ENCODE data around the gene HNF4A. TPM values are rescaled to one million over a fixed set of nuclear protein-coding genes. Genes with fewer than 3 reads are reported as not detected.

HNF4A gene
- 14.3 to 16.7 TPM (median 15.4 TPM) in 5 replicates for total RNA-seq (2022; extraction: Qiagen RNA extraction; ENCODE audit: low read depth)

DNA sequence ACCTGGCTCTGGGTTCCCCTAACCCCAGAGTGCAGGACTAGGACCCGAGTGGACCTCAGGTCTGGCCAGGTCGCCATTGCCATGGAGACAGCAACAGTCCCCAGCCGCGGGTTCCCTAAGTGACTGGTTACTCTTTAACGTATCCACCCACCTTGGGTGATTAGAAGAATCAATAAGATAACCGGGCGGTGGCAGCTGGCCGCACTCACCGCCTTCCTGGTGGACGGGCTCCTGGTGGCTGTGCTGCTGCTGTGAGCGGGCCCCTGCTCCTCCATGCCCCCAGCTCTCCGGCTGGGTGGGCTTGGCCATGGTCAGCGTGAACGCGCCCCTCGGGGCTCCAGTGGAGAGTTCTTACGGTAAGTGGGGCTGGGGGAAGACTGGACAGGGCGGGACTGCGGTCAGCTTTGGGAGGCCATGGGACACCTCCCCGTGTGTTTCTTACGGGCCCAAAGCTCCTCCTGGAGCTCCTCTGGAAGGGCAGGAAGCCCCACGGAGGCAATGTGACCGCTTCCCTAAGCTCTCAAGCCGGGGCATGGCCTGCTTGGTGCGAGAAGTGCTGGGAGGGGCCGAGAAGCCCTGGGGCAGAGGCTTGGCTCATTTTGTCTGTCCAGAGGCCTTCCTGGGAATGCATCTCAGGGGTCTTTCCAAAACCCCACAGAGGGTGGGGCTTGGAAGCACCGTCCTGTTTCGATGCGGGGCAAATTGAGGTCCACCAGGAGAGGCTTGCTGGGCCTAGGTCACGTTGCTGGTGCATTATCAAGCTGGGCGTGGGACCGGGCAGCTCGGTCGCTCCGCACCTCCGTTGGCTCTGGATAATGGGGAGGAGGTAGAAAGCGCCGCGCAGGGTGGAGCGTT lies at the start of gene HNF4A:
Gene HNF4A, plus strand, starts transcription at position 202 of the 855 bp plus-strand sequence. Its CDS starts 106 bp downstream, at position 308.

DNA sequence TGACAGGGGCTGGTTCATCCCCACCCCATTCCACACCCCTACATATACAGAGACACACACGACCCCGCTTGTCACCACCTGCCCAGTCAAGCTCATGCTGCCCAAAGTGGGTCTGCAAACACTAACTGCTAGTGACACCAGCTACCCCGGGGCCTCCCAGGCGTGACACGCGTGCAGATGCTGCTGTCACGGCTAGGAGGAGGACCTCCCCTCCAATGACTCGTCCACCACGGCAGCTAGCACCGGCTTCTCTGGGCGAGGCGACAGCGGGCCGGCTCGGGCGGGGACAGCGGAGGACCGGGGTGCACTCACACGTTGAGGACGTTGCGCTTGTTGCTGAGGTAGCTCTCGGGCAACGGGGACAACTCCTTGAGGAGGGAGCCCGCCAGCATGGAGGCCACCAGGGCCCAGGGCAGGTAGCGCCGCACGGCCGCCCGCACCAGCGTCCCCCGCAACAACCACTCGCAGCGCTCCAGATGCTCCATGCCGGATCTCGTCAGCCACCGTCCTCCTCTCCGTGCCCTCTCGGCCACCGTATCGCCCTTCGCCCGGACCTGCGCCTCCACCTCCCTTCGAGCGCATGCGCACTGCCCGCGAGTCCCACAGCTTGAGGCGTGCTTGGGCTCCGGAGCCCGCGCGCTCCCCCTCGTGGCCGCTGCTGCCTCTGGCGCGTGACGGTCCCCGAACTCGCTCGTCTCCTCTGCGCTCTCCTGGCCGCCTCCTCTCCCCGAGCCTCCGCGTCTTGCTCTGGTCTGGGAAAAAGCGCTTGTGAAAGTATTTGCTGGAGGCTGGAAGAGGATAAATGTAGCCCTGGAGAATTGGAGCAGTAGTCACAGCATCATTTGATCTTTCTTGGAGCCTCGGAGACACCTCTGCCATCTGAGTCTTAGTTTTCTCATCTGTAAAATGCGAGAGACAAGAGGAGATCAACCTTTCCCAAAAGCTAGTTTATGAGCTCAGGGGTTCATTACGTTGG lies 44.5 kb upstream of the HNF4A start, which contains the start of gene FITM2:
Gene FITM2, minus strand, starts transcription at position 539 of the 976 bp plus-strand sequence. Its CDS starts 54 bp downstream, at position 485.

DNA sequence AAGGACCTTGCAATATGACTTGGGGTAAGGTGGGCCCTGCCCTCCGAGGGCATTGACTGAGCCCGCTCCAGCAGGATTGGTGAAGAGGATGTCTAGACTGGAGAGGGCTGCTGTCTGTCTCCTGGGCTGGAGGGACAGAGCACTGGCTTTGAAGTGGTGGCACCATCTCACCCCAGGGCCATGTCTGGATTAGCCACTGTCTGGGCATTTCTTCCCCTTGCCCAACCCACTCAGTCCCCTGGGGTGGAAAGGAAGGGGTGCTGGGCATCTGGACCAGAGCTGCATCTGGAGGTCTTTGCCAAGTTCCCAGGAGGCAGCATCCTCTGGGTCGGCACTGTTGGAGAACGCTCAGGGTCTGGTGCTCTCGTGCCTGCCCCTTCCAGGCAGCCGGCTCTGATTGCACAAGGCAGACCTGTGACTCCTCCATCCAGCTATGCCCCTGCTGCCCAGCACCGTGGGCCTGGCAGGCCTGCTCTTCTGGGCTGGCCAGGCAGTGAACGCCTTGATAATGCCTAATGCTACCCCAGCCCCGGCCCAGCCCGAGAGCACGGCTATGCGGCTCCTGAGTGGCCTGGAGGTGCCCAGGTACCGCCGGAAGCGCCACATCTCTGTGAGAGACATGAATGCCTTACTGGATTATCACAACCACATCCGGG lies 18.6 kb upstream of the HNF4A start, which contains the start of gene R3HDML:
Gene R3HDML, plus strand, starts transcription at position 319 of the 656 bp plus-strand sequence. Its CDS starts 115 bp downstream, at position 434.

DNA sequence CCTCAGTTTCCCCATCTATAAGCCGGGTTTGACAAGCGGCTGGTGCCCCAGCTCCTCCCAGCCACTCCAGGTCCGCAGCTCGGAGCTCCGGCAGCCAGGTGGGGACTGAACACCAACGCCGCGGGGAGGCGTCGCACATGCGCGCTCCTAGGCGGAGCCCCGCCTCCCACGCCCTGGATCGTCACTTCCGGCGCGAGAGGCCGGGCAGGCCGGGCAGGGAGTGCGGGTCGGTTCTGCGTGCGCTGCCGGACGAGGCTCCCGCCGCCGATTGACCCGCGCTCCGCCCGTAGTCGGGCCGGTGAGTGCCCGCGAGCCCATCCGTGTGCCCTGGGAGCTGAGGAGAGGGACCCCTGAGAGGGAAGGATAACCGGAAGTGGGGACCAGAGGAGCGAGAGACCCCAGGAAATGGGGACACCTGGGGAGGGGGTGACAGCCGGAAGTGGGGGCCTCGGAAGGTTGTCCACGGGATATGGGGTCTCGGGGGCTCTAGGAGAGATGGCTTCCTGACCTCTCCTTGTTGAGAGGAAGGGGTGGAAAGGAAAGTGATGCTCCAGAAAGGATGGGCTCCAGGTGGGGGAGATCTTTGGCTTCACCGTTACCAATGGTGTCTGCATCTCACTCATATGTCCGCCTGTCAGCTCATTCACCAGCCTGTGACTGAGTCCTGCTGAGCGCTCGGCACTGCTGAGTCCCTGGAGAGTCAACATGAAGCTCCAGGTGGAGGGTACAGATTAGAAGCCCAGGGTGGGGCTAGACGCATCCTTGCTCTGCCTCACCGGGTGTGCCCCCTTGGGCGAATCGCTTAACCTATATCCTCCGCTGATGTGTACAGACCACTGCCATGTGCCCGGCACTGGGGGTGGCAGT lies 120.4 kb downstream of the HNF4A start, which contains the start of gene TTPAL:
Gene TTPAL, plus strand, starts transcription at position 181 of the 867 bp plus-strand sequence. CDS start 4,126 bp downstream, outside the sequence.

Other genes starting within 250 kb of the HNF4A start
- gene JPH2, start 168.5 kb upstream of the HNF4A start, total RNA-seq (2022; extraction: Qiagen RNA extraction; ENCODE audit: low read depth) = 0.77 to 1.2 TPM (median 1.1 TPM) in 5 replicates
- 49.0 to 58.2 TPM (median 56.7 TPM) in 5 replicates for gene OSER1, start 144.9 kb upstream of the HNF4A start, total RNA-seq (2022; extraction: Qiagen RNA extraction; ENCODE audit: low read depth)
- not detected in 5 replicates for gene GDAP1L1, start 108.4 kb upstream of the HNF4A start, total RNA-seq (2022; extraction: Qiagen RNA extraction; ENCODE audit: low read depth)
- gene FITM2, start 44.5 kb upstream of the HNF4A start, total RNA-seq (2022; extraction: Qiagen RNA extraction; ENCODE audit: low read depth) = 7.5 to 9.1 TPM (median 8.2 TPM) in 5 replicates
- gene R3HDML, start 18.7 kb upstream of the HNF4A start, total RNA-seq (2022; extraction: Qiagen RNA extraction; ENCODE audit: low read depth) = 0.13 to 0.55 TPM (median 0.23 TPM) in 5 replicates
- gene TTPAL, start 120.2 kb downstream of the HNF4A start, total RNA-seq (2022; extraction: Qiagen RNA extraction; ENCODE audit: low read depth) = 13.3 to 18.3 TPM (median 14.4 TPM) in 5 replicates
- gene SERINC3, start 166.4 kb downstream of the HNF4A start, total RNA-seq (2022; extraction: Qiagen RNA extraction; ENCODE audit: low read depth) = 78.8 to 92.6 TPM (median 91.2 TPM) in 5 replicates
- 35.0 to 40.5 TPM (median 37.0 TPM) in 5 replicates for gene PKIG, start 226.9 kb downstream of the HNF4A start, total RNA-seq (2022; extraction: Qiagen RNA extraction; ENCODE audit: low read depth)